Activated naive CD4-positive, alpha-beta T cell treated with anti-CD3 and anti-CD28 coated beads, Interleukin-2, amount 50 U/mL, for 72 hours (primary cell): ENCODE results near the gene LAMB1. TPM values are rescaled to one million over a fixed set of nuclear protein-coding genes. Genes with fewer than 3 reads are reported as not detected.
"Not testable (repeated sequence)": the region's sequence is repeated elsewhere in the genome, so short reads cannot be mapped to it uniquely, and the experiment has no call there.

ENCODE experiments used
- ATAC-seq, 2 donors: fragments of 150-1000 bp; cut with Tn5 transposase; 2 replicates each; pipeline ENCODE4 v1.10.0; 2021; ENCODE audit warnings: mild to moderate bottlenecking in 2 of 2, moderate library complexity in 2 of 2
- DNase-seq, 2 donors: peaks; one replicate each; pipeline ENCODE4 v3.0.0; 2021 to 2022; ENCODE audit warnings: low spot score in 2 of 2
- H3K27ac Mint-ChIP-seq, 2 donors: one replicate each; pipeline ENCODE4 v1.8.0; 2022; ENCODE audit warnings: mild to moderate bottlenecking in 2 of 2, mixed read lengths in 2 of 2
- H3K36me3 Mint-ChIP-seq, 2 donors: one replicate each; pipeline ENCODE4 v1.8.0; 2022; ENCODE audit warnings: mixed read lengths in 2 of 2
- H3K9me3 Mint-ChIP-seq, 2 donors: one replicate each; pipeline ENCODE4 v1.8.0; 2022; ENCODE audit warnings: mixed read lengths in 2 of 2
- total RNA-seq, 2 donors: library from RNA; stranded (reverse); gene quantifications; one replicate each; pipeline ENCODE4 v1.2.3, GENCODE V29; 2022

Gene LAMB1
- total RNA-seq, 2 donors from 2014 or later, result 0.27 TPM; not detected in 1

DNA sequence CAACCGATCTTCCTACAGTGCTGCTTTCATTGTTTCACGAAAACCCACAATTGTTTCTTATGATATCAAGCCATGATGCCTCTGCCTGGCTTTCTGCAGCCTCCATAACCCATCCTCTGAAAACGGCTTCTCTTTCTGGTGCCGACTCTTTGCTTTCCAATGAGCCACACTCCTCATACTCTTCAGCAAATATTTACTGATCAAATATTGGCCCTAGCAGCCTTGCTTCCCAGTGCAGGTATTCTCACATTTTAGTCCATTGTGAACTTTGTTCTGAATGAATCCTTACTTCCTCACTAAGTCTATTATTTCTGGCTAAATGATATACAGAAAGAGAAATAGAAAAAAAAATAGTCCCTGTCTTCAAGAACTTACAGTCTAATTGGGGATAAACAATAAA is 35.5 kb downstream of the LAMB1 start:
- ATAC-seq (no peak), DNase-seq (no peak)
- no peak overlapping the region for H3K27ac Mint-ChIP-seq
- H3K9me3 Mint-ChIP-seq, result no peaks in the 10 kb centered on the region
- no peaks in the 10 kb centered on the region for H3K36me3 Mint-ChIP-seq

DNA sequence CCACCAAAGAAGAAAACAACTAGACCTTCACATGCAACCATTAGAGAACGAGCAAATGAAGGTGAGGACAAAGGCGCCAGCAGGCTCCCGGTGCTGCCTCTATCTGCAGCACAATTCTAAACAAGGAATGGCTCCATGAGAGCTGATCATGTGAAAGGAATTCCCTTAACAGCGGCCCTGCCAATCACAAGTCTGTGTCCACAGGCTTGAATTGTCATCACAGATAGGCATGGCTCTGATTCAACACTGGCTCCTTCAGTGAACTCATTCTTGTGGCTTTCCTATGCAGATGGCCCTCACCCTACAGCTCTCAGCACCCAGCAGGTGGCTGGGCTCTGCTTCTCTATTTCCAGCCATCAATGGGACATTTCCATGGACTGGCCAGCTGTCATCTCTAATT is 36.2 kb downstream of the LAMB1 start:
- H3K27ac Mint-ChIP-seq, result no peak overlapping the region
- no peaks in the 10 kb centered on the region for H3K36me3 Mint-ChIP-seq
- H3K9me3 Mint-ChIP-seq, result no peaks in the 10 kb centered on the region
- no peak for ATAC-seq
- no peak for DNase-seq

DNA sequence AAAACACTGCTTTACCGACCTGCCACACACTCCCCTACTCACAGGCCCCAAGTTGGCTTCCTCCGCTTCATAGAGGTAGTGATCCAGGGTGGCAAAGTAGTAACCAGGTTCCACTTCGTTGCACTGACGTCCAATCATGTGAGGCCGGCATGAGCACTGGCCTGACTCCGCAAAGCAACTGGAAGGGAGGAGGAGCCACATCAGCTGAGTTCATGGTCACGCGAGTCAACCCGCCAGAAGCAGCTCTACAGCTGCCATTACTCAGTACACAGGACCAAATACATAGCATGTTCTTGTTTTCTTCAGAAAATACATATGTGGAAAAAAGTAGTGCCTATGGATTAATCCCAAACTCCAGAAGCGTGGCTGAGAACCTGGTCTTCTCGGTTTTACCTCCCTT is 38.5 kb downstream of the LAMB1 start:
- ATAC-seq (no peak), DNase-seq (no peak)
- Mint-ChIP-seq H3K36me3 (no peaks in the 10 kb centered on the region), H3K9me3 (no peaks in the 10 kb centered on the region), H3K27ac (no peak overlapping the region)

DNA sequence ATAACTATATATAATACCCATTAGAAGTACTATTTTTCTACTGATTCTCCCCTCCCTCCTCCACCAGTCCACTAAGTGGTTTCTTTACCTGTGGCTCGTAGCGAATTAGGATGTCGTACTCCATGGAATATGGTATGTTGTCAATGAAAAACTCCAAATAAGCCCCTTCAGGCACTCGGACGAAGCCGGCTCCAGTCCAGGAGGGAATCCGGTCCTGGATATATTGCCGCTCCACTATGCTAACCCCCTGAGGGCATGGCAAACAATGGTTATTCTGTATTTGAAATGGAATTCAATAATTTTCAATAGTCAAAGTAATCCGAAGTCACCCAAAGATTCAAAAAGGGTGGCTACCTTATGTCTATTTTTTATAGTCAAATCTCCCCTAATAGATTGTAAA is 40.1 kb downstream of the LAMB1 start:
- no peak overlapping the region for H3K27ac Mint-ChIP-seq

DNA sequence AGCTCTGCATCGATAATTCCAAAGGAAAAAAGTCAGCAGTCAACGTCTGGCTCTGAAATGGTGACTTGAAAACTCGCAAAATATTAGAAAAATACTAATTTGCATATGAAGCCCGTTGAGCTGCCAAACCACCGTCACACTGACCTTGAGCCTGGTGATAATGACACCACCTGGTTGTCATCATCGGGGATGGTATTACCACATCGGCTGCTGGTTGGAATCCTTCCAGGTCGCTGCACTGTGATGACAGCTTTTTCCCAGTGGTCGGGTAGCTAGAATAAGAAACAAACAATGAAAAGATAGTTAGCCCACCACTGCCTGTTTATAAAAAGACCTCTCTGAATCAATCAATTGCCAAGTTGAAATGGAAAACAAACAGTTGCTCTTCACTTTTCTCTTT is 41.6 kb downstream of the LAMB1 start:
- no peaks in the 10 kb centered on the region for H3K36me3 Mint-ChIP-seq
- DNase-seq, result no peak
- no peaks in the 10 kb centered on the region for H3K9me3 Mint-ChIP-seq
- no peak for ATAC-seq
- no peak overlapping the region for H3K27ac Mint-ChIP-seq

More for the DNA sequence above, 40.1 kb downstream of the LAMB1 start:
- no peaks in the 10 kb centered on the region for H3K9me3 Mint-ChIP-seq
- no peaks in the 10 kb centered on the region for H3K36me3 Mint-ChIP-seq
- no peak for DNase-seq
- ATAC-seq, result no peak

DNA sequence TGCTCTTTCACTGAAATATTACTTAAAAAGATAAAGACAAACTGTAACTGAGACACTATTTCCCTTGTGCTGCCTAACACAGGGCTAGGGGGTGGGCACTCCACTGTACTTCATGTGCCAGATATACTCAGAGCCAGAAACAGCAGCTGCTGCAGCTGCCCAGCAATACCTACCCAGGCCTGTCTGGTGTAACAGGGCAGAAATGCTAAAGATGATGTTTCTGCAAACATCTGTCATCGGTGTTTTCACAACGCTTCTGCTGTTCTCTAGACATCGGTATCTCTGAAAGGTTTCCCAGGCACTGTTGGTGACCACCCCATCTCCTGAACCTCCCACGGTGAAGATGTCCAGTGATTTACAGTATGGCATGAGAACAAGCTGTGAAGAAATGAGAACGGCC is 42.7 kb downstream of the LAMB1 start:
- no peak for DNase-seq

DNA sequence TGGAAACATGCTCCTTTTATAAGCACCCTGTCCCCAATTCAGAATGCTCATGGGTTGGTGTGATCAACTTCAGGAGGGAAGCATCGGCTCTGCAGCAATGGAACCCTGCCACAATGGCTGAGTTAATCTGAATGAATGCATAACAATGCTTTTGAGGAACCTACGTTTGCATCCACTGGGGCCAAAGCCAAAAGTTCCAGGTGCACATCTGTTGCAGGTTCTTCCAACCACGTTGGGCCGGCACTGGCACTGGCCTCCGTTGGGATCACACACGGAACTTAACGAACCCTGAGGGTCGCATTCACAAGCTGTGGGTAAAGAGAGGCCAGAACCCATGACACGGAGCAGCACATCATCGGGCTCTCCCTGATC is 43.4 kb downstream of the LAMB1 start:
- DNase-seq (no peak), ATAC-seq (no peak)
- H3K36me3 Mint-ChIP-seq, result no peaks in the 10 kb centered on the region
- no peak overlapping the region for H3K27ac Mint-ChIP-seq
- H3K9me3 Mint-ChIP-seq, result no peaks in the 10 kb centered on the region

More for the DNA sequence above, 42.7 kb downstream of the LAMB1 start:
- Mint-ChIP-seq H3K36me3 (no peaks in the 10 kb centered on the region), H3K27ac (no peak overlapping the region), H3K9me3 (no peaks in the 10 kb centered on the region)
- no peak for ATAC-seq

DNA sequence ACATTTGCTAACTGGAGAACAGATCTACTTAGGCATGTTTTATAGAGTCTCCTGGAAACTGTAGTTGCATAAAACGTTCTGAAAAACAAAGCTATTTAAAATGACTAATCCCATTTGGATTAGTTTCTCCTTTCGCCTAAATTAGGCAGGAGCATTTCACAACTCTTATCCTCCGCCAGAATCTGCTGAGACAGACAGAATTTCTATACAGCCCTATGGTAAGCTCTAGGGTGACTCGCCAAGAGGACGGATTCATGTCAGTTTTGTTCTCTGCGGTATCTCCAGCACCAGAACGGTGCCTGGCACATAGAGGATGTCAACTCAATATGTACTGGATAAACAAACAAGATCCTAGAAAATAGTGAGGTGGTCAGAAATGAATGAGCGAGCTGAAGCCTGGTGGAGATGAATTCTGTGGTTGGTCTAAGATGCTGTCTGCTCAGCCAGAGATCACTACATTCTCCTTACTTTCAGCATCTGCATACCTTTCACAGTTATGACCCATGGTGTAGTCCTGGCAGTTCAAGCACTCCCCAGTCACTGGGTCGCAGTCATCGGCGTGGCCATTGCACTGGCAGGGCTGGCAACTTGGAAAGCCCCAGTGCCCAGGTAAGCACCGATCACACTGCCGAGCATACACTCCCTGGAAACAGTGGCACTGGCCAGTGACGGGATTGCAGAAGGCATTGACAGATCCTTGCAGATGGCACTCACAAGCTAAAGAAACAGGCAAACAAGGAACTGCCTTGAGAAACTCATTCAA is 44.0 kb downstream of the LAMB1 start:
- H3K36me3 Mint-ChIP-seq, result no peaks in the 10 kb centered on the region
- no peaks in the 10 kb centered on the region for H3K9me3 Mint-ChIP-seq
- H3K27ac Mint-ChIP-seq, result no peak overlapping the region
- ATAC-seq, result no peak
- DNase-seq, result no peak

DNA sequence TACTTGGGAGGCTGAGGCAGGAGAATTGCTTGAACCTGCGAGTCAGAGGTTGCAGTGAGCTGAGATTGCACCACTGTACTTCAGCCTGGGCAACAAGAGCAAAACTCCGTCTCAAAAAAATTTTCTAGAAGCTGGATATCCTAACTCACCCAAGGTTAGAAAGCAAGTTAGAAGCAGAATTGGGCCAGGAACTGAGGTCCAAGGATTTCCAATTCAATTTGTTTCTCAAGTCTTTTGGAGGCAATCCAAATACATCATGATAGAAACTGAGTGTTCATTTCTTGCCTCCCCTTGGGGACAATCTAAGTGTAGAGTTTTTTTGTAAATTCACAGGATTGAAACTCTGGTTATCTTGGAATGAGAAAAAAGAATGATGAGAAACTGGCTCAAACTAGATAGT is 45.5 kb downstream of the LAMB1 start:
- H3K9me3 Mint-ChIP-seq, result no peaks in the 10 kb centered on the region
- no peaks in the 10 kb centered on the region for H3K36me3 Mint-ChIP-seq
- ATAC-seq (no peak), DNase-seq (no peak)
- H3K27ac Mint-ChIP-seq, result no peak overlapping the region

DNA sequence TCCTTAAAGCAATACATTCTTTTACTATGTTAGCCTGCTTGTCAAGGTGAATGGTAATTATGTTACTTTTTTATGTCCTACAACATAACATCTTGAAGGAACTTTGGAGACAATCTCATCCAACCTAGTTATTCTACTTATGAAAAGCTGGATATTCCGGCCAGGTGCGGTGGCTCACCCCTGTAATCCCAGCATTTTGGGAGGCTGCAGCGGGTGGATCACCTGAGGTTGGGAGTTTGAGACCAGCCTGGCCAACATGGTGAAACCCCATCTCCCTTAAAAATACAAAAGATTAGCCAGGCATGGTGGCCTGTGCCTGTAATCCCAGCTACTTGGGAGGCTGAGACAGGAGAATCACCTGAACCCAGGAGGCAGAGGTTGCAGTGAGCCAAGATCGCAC is 46.0 kb downstream of the LAMB1 start:
- not testable (repeated sequence) for H3K9me3 Mint-ChIP-seq, H3K27ac Mint-ChIP-seq, ATAC-seq, DNase-seq, H3K36me3 Mint-ChIP-seq

DNA sequence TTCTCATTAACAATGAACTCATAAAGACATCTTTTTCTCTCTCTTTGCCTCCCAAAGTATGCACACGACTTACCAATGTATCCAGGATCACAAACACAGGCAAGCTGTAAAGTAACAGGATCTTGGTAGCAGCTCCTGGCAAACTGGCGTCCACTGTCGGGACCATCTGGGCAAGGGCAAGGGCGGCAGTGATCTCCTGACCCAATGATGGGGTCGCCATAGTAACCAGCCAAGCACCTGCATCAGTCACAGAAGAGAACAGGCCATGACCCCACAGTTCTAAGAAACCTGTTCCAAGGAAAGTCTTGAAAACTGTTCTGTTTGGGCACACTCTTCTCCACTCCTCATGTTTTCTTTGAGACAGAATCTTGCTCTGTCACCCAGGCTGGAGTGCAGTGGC is 47.6 kb downstream of the LAMB1 start:
- H3K36me3 Mint-ChIP-seq, result no peaks in the 10 kb centered on the region
- DNase-seq (no peak), ATAC-seq (no peak)
- no peak overlapping the region for H3K27ac Mint-ChIP-seq
- no peaks in the 10 kb centered on the region for H3K9me3 Mint-ChIP-seq

DNA sequence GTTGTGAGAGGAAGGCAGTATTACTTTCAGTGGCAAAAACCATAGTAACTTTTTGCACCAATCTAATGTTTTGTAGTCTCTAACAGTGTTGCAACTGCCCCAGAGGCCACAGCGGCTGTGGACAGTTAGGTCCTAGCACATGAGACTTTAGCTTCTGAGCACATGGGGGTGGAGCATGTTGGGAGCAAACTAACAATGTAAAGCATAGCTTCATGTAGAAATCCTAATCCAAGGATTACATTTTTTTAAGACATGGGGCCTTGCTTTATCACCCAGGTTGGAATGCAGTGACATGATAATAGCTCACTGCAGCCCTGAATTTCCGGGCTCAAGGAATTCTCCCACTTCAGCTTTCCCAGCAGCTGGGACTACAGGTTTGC is 49.0 kb downstream of the LAMB1 start:
- ATAC-seq (no peak), DNase-seq (no peak)
- Mint-ChIP-seq H3K27ac (no peak overlapping the region), H3K36me3 (no peaks in the 10 kb centered on the region), H3K9me3 (no peaks in the 10 kb centered on the region)

DNA sequence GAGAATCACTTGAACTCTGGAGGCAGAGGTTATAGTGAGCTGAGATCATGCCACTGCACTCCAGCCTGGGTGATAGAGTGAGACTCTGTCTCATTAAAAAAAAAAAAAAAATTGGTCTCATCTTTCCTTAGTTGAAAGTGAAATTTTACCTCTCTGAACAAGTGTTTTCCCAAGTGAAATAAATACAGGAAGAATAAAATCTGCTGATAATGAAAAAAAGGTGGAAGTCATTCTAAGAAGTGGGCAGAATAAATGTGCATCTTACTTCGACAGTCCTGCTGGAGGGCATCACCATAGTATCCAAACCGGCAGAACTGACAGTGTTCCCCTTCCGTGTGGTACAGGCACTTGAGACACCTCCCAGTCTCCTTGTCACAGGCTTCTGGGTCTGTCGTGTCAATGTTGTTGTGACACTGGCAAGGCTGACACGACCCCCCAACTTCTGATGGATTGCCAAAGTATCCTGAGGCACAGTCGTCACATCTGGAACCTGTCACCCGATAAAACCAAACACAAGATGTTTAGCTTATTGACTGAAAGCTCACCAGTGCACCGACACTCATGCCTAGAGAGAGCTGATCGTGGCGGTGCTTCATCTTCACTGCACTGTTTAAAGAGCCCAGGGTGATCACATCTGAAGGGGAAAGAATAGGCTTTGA is 49.6 kb downstream of the LAMB1 start:
- no peak for ATAC-seq

DNA sequence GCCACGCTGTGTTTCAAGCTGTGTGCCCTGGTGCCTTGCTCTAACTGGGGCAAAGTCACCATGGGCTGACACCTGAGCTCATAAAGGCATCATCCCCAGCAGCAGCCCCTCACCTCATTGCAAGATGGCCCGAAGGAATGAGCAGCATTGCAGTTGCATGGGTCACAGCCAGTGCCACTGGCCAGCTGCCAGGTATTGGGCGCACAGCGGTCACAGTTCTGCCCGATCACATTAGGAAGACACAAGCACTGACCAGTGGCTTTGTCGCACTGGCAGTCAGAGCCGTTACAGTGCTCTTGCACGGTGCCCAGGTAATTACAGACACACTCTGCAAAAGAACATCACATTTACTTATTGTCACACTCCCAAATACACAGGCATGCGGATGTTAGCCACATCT is 51.1 kb downstream of the LAMB1 start:
- Mint-ChIP-seq H3K36me3 (no peaks in the 10 kb centered on the region), H3K9me3 (no peaks in the 10 kb centered on the region), H3K27ac (no peak overlapping the region)
- DNase-seq (no peak), ATAC-seq (no peak)

More for the DNA sequence above, 49.6 kb downstream of the LAMB1 start:
- H3K36me3 Mint-ChIP-seq, result no peaks in the 10 kb centered on the region
- no peak overlapping the region for H3K27ac Mint-ChIP-seq
- no peaks in the 10 kb centered on the region for H3K9me3 Mint-ChIP-seq
- no peak for DNase-seq

DNA sequence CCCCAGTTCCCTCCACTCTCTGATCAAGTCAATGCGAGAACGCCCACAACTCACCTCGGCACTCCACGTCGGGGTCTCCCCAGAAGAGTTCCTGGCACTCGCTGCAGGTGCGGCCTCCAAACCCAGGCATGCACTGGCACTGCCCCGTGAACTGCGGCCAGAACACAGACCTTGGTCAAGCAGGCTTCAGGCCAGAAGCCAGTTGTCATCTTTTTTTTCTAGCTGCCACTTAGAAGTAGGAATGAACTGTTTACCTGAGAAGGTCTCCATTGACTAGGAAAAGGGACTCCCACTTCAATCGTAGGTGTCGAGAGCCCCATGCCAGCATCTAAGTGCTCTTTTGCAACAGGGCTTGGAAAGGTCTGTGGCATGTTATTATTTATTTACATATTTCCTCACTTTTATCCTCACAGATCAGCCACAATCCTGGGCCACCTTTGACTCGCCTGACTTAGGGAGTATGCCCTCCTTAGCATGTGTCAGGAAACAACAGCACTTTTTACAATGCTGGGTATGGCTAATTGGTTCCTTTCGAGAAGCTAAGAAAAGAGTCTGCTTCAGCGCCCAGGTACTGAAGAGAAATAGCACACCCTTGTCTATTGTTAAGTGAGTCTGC is 51.7 kb downstream of the LAMB1 start:
- no peak overlapping the region for H3K27ac Mint-ChIP-seq
- ATAC-seq (no peak), DNase-seq (no peak)
- H3K36me3 Mint-ChIP-seq, result no peaks in the 10 kb centered on the region
- no peaks in the 10 kb centered on the region for H3K9me3 Mint-ChIP-seq

DNA sequence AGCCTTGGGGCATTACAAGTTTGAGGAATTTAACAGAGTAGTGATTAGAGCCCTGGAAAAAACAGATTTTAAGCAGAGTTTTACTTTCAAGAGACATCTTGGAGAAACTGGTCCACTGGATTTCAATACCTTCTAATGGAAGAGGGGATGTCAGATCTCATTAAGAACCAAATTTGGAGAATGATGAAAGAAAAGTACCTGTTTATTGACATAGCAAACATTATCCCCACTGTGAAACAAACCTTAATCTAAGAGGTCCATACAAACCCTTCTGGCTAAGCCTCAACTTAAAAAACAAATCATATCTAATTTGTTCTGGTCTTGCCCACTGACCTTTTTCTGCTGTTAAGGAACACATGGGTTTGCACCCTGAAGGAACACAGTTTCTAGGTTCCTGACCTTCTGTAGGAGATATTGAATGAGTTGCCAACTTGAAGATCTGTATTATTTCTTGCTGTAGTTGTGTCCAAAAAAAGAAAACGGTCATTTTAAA is 53.5 kb downstream of the LAMB1 start:
- Mint-ChIP-seq H3K9me3 (no peaks in the 10 kb centered on the region), H3K27ac (no peak overlapping the region)

DNA sequence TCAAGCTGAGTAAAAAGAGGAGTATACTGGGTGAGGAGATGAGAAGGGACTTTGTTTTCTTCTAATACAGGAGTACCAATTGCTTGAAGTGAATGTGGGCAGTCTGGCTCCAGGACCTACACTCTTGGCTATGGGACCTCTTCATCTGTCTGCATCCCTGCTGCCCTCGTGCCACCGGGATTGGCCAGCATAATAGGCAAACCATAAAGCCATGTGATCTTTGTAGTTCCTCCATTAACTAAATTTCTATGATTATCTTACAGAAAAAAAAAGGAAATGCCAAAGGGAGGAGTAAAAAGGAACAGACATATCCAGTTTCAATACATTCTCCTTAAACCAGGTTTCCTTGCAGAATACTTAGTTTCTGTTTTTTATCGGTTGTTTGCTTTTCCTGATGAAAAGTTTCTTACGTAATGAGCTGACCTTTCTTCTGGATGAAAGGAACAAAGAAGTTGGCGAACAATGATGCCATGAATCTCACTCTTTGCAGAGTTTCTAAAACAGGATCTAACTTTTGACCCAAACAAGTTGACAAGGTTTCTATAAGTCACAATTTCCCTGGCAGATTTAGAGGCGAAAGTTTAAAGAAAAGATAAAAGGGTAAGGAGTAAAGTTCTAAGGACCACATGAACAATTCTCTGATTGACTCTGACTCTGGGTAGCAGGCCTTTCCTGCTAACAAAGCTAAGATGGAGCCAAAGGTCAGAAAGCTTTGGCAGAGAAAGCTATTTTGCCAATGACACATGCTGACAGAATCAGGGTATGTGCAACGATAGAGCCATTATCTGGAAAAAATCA is 54.1 kb downstream of the LAMB1 start:
- no peaks in the 10 kb centered on the region for H3K9me3 Mint-ChIP-seq
- ATAC-seq (no peak), DNase-seq (no peak)
- no peaks in the 10 kb centered on the region for H3K36me3 Mint-ChIP-seq
- no peak overlapping the region for H3K27ac Mint-ChIP-seq

More for the DNA sequence above, 53.5 kb downstream of the LAMB1 start:
- no peaks in the 10 kb centered on the region for H3K36me3 Mint-ChIP-seq
- ATAC-seq (no peak), DNase-seq (no peak)
